NCI-H2227 (cell line): ENCODE measurements around the gene HASPIN.

ENCODE experiments used
- DNase-seq: peaks from one replicate; lab custom pipeline; 2025; ENCODE audit not compliant: unreplicated experiment; lab: John Stamatoyannopoulos, UW

The HASPIN gene

DNA sequence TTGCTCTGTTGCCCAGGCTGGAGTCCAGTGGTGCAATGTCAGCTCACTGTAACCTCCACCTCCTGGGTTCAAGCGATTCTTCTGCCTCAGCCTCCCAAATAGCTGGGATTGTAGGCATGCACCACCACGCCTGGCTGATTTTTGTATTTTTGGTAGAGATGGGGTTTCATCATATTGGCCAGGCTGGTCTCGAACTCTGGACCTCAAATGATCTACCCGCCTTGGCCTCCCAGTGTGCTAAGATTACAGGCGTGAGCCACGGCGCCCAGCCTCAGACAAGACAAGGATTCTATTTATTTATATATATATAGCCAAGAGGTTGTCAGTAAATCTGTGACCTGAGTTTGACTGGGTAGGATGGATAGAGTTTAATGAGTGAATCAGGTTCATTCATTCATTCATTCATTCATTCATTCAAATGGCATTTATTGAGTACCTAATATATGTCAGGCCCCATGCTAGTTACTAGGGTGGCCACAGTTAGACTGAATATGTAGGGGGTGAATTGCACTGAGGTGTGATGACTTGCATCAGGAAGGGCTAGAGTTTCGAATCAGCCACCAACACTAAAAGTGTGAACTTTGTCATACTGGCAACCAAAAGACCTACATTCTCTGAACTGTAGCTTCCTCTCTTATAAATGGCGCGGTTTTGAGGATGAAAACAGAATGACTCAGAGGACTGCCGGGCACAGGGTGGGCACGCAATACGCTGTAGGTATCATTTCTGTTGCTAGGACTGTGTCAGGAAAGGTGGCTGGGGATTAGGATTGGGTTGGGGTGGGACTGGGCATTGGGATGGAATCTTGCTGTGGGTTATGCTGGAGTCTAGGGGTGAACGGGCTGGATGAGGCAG is 39.4 kb downstream of the HASPIN start:
- no peak for DNase-seq

DNA sequence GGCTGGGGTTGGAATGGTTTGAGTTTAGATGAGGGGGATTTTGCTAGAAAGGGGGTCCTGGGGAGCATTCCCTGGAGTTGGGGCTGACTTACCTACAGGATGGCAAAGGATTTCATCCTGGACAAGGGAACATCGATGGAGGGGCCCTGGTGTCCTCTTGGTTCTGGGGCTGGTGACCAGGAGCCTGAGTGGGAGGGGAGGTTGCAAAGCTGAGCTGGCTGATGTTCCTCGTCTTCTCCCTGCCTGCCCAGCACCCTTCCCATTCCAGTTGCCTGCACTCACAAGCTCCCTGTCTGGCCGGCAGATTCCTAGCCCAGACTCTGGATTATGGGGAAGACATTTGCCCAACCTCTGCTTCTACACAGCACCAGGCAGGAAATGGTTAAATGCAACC is 40.1 kb downstream of the HASPIN start:
- no peak for DNase-seq

DNA sequence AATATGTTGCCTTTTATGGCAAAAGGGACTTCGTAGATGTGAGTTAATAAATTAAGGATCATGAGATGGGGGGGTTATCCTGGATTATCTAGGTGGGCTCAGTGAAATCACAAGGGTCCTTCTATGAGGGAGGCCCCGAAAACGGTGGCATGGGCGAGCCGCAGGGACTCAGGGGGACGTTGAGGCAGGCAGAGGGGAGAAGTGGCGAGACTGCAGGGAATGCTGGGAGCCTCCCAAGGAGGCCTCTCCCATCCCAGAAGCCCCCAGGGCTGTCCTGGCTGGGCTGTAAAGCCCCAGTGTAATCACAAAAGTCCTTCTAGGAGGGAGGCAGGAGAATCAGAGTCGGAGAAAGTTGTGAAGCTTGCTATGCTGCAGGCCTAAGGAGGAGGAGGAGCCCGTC is 42.3 kb downstream of the HASPIN start:
- no peak for DNase-seq

DNA sequence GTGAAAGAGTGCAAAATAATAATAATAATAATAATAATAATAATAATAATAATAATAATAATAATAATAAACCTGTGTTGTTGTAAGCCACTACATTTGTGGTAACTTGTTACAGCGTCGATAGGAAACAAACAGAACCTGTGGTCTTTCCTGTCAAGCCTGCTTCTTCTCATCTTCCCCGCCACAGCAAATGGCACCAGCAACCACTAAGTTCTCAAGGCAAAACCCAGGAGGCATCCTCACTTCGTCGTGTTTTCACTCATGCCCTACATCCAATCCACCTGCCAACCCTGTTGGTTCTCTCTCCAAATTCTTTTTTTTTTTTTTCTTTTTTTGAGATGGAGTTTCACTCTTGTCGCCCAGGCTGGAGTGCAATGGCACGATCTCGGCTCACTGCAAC is 43.1 kb downstream of the HASPIN start:
- no peak for DNase-seq

DNA sequence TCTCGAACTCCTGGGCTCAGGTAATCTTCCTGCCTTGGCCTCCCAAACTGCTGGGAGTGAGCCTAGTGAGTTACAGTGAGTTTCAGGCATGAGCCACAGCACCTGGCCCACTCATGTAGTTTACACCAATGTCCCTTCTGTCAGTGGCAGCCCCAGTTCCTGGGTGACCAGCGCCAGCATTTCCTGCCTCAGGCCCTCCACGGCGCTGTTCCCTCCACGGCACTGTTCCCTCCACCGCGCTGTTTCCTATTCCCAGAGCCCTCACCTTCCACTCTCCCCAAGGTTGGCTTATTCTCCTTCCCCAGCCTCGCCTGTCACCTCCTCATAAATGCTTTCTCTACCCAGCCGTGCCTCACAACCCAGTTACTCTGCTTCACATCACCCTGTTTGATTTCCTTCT is 44.6 kb downstream of the HASPIN start:
- no peak for DNase-seq

DNA sequence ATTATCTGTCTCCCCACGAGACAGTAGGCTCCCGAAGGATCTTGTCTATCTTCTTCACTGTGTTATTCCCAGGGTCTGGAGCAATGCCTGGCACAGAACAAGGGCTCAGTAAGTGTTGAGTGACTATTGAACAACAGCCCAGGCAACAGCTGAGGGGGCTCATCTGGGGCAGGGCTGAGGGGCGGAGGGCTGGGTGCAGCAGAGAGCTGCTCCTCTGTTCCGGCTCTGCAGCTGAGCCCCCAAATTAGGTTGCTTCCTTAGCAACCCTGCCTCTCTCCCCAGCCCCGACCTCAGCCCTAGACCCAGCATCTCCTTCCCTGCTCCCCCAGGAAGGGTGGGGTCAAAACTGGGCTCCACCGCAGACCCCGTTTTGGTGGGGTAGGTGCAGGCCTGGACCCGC is 45.1 kb downstream of the HASPIN start:
- DNase-seq: no peak

DNA sequence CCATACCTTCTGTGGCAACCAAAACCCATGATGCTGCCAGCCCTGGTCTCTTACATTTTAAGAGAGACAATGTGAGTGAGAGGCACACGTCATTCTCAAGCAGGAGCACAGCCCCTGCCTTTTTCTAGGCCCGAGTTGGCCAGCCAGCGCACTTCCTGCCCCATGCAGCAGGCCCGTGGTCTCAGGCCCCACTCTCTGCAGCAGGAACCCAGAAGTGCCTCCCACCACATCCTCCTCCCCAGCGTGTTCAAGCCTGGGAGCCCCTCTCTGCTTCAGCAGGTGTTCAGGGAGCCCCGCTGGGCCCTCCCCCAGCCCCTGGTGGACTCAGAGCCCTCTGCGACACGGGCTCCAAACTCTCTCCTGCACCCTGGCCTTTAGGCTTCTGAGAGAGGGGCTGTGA is 46.8 kb downstream of the HASPIN start:
- no peak for DNase-seq

DNA sequence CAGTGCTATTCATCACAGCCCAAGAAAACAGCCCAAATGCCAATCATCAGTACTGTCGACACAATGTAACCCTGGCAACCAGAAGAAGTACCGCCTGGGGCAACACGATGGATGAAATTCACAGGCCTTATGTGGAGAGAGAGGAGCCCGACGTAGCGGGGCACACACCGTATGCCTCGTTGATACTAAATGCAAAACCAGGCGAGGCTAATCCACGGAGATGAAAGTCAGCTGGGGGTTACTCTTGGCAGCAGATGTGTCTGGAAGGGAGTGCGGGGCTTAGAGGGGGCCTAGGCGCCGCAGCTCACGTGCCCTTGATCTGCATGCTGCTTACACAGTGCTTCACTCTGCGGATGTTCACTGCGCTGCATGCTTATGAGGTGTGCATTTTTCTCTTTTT is 47.4 kb downstream of the HASPIN start:
- no peak for DNase-seq

DNA sequence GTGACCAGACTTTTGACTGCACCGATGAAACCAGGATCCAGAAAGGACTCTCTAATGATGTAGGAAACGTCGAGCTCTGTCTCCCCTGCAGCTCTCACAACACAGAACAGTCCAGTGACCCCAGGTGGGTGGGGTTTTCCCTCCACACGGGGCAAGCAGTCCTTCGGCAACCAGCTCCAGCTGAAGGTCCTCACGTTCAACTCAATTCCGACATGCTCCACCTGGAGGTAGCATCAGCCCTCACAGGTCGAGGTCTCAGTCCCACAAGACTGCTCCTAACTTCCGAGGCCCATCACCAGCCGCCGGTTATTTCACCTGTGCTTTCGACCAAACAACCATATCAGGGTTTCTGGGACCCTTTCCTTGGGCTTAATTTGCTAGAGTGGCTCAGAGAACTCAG is 49.1 kb downstream of the HASPIN start:
- DNase-seq: no peak

DNA sequence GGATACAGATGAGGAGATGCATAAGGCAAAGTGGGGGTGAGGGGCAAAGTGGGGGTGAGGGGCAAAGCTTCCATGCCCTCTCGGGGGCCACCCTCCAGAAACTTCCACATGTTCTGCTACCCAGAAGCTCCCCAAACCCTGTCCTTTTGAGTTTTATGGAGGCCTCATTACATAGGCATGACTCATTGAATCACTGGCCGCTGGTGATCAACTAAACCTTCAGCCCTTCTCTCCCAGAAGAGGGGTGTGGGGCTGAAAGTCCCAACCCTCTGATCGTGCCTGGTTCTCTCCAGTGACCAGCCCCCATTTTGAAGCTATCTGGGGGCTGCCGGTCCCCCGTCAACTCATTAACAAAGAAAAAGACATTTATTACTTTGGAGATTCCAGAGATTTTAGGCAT is 49.8 kb downstream of the HASPIN start:
- DNase-seq: no peak

DNA sequence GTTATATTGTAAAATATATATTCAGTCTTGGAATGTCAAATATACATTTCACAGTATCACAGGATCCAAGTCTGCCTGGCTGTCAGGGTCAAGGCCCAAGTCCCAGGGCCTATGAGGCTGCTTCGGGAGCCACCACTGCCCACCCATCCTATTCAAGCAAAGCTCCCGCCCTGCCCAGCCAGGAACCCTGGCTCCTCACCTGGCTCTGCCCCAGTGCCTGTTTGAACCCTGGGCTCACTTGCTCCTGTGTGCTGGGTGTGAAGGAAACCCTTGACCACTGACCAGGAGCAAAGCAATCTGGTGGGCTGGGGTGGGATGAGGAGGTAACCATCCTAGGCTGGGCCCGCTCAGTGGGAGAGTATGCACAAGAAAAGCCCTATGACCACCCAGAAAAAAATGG is 50.3 kb downstream of the HASPIN start:
- DNase-seq: no peak
